Left renal pelvis (tissue), 4 donors: ENCODE results near the gene RUNX1. TPM values are rescaled to one million over a fixed set of nuclear protein-coding genes. Genes with fewer than 3 reads are reported as not detected.

Source experiments
- DNase-seq, 4 donors: peaks; one replicate each; pipeline ENCODE4 v3.0.0-alpha.2; 2013; ENCODE audit warnings: low read depth in 4 of 4, low spot score in 3 of 4
- polyA plus RNA-seq, 4 donors: library from polyadenylated mRNA; unstranded; fragments of 120-200 nt; gene quantifications; one replicate each; pipeline ENCODE4 v1.2.1, GENCODE V29; 2013; ENCODE audit not compliant: insufficient read length in 4 of 4

The RUNX1 gene
- polyA plus RNA-seq, 4 donors = 2.4 to 3.4 (median 3.1) TPM

DNA sequence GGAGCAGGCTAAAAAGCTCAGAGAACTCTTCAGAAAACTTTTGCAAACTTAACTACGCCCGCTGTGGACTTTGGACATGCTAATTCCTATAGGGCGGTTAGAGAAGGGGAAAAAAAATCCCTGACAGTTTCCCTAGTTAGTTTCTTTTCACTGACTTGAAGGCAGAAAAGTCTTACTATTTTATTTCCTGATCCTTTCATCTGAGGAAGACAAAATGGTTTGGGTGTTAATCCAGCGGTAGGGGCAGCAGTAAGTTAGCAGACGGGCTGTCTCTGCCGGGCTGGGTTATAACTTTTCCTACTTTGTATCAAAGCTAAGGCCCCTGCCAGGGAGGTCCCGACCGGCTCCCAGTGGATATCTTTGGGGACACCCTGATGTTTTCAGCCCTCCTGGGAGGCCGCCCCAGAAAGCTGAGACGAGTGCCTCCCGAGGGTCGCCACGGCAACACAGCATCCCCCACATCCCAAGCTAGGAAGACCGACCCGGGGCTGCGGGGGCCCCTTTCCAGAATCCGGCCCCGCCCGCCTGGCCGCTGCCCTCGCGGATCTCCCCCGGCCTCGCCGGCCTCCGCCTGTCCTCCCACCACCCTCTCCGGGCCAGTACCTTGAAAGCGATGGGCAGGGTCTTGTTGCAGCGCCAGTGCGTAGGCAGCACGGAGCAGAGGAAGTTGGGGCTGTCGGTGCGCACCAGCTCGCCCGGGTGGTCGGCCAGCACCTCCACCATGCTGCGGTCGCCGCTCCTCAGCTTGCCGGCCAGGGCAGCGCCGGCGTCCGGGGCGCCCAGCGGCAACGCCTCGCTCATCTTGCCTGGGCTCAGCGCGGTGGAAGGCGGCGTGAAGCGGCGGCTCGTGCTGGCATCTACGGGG, 162.6 kb downstream of the RUNX1 start:
- DNase-seq = peak in 1 of 4 donors; percentile 35

DNA sequence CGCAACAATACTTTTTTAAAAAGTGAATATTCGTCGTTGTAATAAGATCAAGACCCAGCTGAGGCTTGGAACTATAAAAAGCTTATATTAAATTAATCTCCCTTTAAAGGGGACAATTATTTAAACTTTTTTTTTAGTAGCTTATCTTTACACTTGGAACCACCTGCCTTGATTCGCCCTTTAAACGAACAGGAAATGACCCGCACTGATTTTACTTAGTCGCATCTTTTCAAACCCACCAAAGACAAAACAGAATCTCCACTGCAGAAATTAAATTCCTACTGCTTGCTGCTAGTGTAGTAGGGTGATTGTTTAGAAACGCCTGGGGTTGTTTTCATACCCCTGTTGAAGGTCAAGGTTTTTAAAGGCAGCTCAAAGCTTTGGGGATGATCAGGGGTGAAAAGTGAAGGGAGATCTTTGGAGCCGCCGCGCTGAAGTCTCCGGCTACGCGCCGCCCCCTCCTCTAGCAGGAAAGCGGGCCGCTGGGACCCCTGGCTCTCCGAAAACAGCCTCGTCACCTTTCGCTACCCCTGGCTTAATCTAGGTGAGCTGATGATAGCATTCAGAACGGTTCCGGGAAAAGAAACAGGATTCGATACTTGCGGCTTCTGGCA, 163.4 kb downstream of the RUNX1 start:
- no peak for DNase-seq

DNA sequence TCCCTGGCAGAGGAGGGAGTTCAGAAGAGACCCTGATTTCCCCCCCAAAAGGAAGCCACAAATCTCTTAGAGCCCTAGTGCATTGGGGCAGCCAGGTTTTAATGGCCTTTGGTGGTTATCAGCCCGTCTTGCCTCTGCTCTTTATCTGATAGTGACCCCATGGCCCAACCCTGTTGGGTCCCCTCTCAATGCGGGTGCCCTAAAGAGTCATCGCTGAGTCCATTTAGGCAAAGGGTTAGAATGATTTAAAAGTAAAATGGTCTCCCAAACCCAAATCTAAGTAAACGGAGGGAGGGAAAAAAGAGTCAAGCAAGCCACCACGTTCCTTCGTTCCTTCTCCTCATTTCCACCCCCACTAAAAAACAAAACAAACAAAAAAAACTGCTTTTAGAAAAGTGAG, 164.0 kb downstream of the RUNX1 start:
- DNase-seq = no peak

DNA sequence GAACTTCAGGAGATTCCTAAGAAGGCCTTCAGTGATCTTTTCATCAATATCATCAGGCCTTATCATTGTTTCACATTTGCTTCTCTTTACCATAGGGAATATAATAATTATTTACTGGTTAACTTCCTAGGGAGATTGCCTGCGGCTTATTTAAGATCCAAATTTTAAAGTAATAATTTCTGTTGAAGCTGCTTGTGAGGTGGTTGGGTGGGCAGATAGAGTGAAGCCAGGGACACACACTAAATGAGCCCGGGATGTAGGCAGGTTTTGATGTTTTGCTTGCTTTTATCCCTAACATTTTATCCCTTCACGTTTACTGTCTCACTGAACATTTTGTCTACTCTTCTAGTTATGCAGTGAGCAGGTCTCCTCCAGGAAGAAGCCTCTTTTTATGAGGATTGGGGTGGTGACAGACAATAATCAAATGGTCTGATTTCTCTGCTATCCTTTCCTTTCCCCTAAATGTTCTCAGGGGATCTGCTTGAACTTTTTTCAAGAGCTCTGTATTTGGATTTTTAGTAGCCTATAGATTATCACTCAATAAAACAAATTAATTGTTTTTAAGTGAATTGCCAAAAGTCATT, 164.7 kb downstream of the RUNX1 start:
- no peak for DNase-seq

- no peak for DNase-seq
Observed at GRCh38 chr21:34883491-34884271, 165.4 kb downstream of the RUNX1 start.

GRCh38 chr21:34882719-34883131, 166.4 kb downstream of the RUNX1 start:
- no peak for DNase-seq

GRCh38 chr21:34881839-34882371, 167.2 kb downstream of the RUNX1 start:
- no peak for DNase-seq

- DNase-seq = no peak
Observed at GRCh38 chr21:34881421-34881820, 167.7 kb downstream of the RUNX1 start.

GRCh38 chr21:34880401-34880800, 168.7 kb downstream of the RUNX1 start:
- no peak for DNase-seq

- DNase-seq = no peak
Observed at GRCh38 chr21:34878940-34879339, 170.2 kb downstream of the RUNX1 start.

DNA sequence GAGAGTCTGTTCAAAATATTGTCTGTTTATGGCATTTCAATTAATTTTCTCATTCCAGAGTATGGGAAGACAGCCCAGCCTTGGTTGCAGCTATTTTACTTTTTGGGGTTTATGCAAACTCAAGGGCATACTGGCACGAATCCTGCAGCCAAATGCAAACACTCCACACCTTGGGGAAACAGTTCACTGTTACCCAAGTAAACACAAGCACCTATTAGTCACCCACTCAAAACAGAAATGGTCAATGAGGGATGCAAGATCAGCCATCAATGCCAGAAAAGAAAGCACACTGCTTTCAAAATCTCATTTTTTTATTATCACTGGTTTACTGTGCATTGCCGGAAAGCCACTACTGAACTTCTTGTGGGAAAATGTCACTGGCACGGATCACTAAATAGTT, 170.6 kb downstream of the RUNX1 start:
- DNase-seq = no peak

DNA sequence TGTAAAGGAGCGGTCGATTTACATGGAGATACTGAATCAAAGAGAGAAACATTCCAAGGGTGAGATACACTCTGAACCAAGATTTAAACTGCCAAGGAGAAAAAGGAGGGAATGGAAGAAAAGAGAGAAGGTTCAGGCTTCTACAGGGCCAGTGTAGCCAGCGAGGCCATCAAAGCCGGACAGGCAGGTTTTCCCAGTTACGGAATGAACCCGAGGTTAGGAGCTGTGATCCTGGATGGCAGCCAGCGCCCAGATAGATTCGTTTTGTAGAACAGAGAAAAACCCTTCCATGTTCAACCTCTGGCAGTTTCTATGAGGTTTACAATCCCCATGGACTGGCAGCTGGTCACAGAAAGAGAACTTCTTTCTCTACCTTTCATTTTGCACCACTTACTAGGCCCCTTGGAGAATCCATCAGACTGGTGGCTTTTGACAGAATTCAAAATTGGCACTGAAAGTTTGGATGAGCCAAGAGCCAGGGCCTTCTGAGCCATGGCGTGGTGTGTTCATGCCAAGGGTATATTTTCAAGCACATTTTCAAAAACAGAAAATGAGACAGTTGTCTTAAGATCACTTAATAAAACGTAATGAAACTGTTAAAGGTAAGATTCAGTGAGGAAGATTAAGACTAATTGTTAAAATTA, 171.5 kb downstream of the RUNX1 start:
- no peak for DNase-seq

DNA sequence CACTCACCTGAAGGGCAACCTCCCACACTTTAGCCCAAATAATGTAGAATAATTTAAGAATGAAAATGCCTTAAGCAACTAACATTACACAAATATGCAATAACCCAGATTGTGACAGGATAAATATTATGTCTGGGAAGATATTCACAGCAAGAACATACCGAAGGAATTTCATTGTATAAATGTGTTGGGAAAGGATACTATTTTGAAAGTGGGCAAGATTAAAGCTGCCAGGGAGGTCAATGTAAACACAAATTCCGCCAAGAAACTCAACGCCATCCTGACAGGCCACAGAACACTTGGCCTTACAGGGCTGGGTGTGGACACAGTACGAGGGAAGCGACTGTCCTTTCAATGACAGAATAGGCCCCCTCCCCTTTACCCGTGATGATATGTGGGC, 173.3 kb downstream of the RUNX1 start:
- DNase-seq = no peak

DNA sequence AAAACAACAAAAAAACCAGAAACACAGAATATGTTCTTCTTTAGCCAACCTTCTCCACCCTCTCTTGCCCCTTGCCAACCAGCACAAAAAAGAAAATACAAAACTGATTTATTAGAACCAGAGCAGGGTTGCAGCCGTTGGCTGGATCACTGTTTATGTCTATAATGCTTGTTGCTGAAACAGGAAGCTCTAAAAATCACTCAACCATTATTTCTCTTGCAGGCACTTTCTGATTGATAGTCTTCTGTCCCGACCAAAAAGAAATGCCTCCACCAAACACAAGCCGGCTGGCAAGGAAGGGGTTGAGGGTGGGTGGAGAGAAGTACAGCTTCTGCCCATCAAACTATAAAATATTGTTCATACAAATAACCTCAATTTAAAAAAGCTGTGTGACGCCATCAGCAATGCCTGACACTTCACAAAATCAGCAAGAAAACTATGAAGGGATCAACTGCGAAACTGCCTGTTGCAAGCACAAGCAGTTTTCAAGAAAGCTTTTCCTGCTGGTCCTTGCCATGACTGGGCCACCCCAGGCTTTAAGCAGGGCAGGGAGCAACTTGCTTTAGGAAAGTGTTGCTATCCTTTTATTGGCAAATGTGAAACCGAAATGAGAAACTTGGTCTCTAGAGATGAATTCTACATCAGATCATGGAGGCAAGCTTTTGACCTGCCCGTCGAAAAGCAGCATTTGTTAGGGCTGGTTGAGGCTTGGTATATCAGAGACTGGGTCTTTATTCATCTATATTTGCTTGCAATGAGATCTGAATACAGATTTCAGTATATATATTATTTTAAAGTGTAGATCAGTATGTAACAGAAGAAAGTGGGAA, 174.2 kb downstream of the RUNX1 start:
- DNase-seq = no peak

DNA sequence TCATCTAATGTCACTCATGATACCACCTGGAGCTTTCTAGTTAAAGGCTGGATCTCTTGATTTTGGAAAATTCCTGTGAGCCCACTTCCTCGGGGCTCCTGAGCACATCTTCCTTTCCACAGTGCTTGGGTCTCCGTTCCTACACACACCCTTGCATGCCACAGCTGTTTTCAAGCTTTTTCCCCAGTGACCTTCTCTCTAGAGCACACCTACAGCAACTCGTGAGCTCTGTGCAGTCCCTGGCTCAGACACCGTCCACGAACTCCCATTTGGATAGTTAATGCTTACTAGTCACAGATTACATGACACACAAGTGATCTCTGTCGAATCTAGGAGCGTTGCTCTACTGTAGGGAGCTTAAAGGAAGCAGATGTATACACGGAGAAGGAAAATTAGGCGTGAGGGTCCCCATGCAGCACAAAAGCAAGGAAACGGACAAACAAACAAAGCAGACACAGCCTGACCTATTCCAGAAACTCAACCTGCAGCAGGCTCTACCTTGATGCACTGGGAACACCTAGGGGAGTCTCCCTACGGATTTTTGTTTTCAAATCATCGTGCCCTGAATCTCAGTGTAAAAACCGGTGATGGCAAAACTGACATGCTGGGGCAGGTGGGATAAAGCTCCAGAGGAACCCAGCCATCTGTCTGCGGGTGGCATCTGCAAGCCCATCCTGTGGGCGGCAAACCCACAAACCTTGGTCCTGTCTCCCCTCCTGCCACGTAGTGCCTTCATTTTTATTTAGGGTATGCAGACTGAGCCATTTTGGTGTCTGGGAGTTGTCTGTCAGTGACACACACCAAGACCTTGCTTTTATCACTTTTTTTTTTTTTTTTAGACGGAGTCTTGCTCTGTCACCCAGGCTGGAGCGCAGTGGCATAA, 177.8 kb downstream of the RUNX1 start:
- no peak for DNase-seq

DNA sequence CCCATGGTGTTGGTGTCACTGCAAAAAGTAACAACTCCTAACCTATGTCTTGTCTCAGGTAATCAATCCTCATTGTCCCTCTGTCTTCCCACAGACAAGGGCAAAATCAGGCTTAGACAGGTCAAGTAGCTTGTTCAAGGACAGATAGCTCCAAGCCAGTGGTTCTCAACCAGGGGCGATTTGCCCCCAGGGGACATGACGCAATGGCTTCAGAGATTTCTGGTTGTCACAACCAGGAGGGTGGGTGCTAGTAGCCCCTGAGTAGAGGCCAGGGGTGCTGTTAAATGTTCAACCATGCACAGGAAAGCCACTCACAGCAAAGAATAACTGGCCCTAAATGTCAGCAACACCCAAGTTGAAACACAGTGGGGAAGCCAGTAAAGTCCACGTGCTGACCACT, 178.9 kb downstream of the RUNX1 start:
- DNase-seq = no peak

GRCh38 chr21:34869545-34869944, 179.6 kb downstream of the RUNX1 start:
- DNase-seq = no peak

DNA sequence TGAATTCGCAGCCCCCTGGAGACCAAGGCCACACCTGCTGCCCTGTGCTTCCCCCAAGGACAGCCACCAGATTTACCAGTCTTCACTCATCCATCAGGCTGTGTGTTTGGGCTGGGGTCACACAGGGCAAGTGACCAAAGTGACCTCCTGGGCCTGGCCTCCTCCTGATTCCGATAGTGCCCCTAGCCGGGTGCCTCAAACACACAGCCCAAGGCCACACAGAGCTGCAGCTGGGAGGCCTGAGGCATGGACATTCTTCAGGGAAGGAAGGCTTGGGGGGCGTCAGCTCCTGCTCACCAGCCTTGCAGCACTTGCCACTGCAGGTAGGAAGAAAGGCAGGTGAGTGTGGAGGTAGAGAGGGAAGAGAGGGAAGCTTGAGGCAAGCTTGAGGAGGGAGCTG, 181.3 kb downstream of the RUNX1 start:
- DNase-seq = no peak
